ENCODE results near the gene ZFAND3.

GRCh38 chr6:37788259-37788658 lies 31.3 kb upstream of the ZFAND3 start:
- TF ChIP-seq CTCF (conservative IDR thresholded peaks at IDR 0.05 in 1 of 2, IDR thresholded peaks at IDR 0.05 in 1 of 2; ENCODE audit: low read depth in 1 of 2, low read length in 2 of 2) (no peak), EZH2 (IDR thresholded peaks at IDR 0.05; ENCODE audit: low read length, missing control alignments) (no peak)

Measured in fibroblast of lung (primary cell).